IPS-18c (cell line): Measurements from ENCODE around the gene SLC37A1.

Experiments used
- H3K4me3 ChIP-seq: 2 replicates; pipeline ENCODE4 v1.7.0; 2013; ENCODE audit warnings: low read depth, mild to moderate bottlenecking, low read length, moderate library complexity; ENCODE audit not compliant: insufficient read depth
- H3K9me3 ChIP-seq: one replicate; pipeline ENCODE4 v1.6.1; 2013; ENCODE audit warnings: mild to moderate bottlenecking, low read length, moderate library complexity; ENCODE audit not compliant: control insufficient read depth, insufficient read depth

The SLC37A1 gene

DNA sequence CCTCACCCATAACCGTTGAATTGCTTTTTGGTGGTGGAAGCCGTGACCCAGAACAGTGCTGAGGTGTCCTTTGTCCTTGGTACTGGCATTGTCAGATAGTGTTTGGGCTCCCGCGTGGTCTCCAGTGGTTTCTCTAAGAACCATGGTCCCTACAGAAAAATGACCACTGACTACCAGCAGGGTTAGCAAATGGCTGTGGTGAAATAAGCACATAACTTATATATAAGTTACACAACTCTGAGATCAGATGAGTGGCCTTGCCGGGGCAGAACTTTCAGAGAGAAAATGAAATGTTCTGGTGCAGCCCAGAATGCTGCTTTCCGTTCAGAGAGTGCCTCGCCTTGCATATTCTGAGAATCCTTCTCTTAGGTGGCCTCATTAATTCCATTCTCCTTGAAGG, 5.0 kb downstream of the SLC37A1 start:
- Histone ChIP-seq H3K9me3 (no peaks in the 10 kb centered on the region), H3K4me3 (no peak overlapping the region)

GRCh38 chr21:42520628-42521253, 7.1 kb downstream of the SLC37A1 start:
- Histone ChIP-seq H3K9me3 (no peaks in the 10 kb centered on the region), H3K4me3 (no peak overlapping the region)

DNA sequence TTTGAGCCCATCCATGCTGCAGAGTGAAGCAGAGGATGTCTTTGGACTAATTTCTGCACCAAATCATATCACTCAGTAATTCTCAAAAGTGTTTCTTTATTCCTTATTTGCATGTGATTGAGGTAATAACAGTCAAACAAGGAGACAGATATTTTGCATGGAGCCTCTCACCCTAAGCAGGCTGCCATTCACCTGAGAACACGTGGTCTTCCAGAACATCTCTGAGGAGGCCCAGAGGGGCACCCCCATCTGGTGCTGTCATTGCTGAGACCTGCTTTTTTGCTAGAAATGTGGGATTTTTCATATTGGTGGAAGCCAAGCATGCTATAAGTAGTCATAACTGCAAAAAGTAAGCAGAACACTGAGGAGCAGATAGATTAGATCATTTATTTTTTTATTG, 7.7 kb downstream of the SLC37A1 start:
- Histone ChIP-seq H3K4me3 (no peak overlapping the region), H3K9me3 (no peaks in the 10 kb centered on the region)

DNA sequence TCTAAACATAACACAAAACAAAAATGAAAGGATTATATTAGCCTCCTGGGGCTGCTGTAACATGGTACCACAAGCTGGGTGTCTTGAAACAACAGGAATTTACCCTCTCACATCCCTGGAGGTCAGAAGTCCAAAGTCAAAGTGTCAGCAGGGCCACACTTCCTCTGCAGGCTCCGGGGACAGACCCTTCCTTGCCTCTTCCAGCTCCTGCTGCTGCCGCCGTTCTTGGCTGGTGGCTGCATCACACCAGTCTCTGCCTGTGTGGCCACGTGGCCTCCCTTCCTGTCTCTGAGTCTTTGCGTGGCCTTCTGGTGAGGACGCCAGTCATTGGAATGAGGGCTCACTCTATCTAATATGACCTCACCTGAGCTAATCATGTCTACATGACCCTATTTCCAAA, 8.2 kb downstream of the SLC37A1 start:
- no peak overlapping the region for H3K4me3 ChIP-seq
- H3K9me3 ChIP-seq = no peaks in the 10 kb centered on the region

- Histone ChIP-seq H3K4me3 (no peak overlapping the region), H3K9me3 (no peaks in the 10 kb centered on the region)
Measured at GRCh38 chr21:42522271-42522670, 8.6 kb downstream of the SLC37A1 start.

- Histone ChIP-seq H3K4me3 (no peak overlapping the region), H3K9me3 (no peaks in the 10 kb centered on the region)
Measured at GRCh38 chr21:42522771-42523170, 9.1 kb downstream of the SLC37A1 start.

GRCh38 chr21:42523211-42523610, 9.6 kb downstream of the SLC37A1 start:
- Histone ChIP-seq H3K4me3 (no peak overlapping the region), H3K9me3 (no peaks in the 10 kb centered on the region)

- Histone ChIP-seq H3K4me3 (no peak overlapping the region), H3K9me3 (no peaks in the 10 kb centered on the region)
Measured at GRCh38 chr21:42523941-42524340, 10.3 kb downstream of the SLC37A1 start.

GRCh38 chr21:42524341-42525028, 10.8 kb downstream of the SLC37A1 start:
- Histone ChIP-seq H3K9me3 (no peaks in the 10 kb centered on the region), H3K4me3 (peak overlapping the region; percentile 36; the same call in 1 of the 2 replicates)

DNA sequence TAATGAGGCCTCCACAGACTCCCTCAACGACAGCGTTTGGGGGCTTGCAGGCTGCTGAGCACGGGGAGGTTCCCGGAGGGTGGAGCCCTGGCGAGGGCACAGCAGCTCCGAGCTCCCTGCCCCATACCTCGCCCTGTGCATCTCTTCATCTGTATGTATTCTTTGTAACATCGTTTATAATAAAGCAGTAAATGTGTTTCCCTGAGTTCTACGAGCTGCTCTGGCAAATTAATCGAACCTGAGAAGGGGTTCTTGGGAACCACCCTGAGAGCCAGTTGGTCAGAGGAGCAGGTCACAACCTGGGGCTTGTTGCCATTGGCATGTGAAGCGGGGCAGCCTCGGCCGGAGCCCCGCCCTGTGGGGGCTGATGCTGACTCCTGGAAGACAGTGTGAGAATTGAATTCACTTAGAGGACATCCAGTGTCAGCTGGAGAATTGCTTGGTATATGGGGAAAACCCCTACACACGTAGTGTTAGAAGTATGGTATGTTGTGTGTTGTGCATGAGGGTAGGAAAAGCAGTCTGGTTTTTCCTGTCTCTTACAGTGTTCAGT, 11.5 kb downstream of the SLC37A1 start:
- H3K9me3 ChIP-seq = no peaks in the 10 kb centered on the region
- peak overlapping the region; percentile 36; the same call in 1 of the 2 replicates for H3K4me3 ChIP-seq

DNA sequence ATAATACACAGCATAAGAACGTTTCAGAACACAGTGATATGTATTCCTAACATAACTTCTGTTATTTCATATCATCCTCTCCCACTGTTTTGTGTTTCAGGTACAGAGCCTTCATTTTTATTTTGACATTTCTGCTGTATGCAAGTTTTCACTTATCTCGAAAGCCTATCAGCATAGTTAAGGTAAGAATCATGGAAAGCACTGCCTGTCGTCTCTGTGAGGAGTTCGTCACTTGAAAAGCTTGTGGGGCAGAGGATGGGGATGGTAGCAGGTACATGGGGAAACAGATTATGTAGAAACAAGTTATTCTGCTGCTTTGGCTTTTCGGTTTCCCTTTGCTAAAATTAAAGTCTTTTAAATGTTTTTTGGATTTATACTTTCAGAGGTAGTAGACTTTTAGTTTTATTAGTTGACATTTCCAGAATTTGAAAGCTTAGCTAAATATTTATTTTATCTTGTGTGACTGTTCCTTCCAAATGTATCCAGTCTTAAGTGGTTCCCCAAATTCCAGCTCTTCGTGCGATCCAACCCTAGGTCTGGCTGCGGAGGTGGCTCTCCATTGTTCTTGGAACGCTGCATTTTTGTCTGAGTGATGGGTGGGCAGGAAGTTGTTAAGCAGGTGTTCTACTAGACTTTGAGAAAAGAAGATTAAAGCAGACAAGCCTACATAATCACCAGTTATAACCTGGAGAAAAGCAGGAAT, 12.2 kb downstream of the SLC37A1 start:
- H3K9me3 ChIP-seq = no peaks in the 10 kb centered on the region
- no peak overlapping the region for H3K4me3 ChIP-seq

- Histone ChIP-seq H3K4me3 (no peak overlapping the region), H3K9me3 (no peaks in the 10 kb centered on the region)
Measured at GRCh38 chr21:42526379-42526727, 12.7 kb downstream of the SLC37A1 start.

GRCh38 chr21:42527127-42527488, 13.5 kb downstream of the SLC37A1 start:
- Histone ChIP-seq H3K9me3 (no peaks in the 10 kb centered on the region), H3K4me3 (no peak overlapping the region)

DNA sequence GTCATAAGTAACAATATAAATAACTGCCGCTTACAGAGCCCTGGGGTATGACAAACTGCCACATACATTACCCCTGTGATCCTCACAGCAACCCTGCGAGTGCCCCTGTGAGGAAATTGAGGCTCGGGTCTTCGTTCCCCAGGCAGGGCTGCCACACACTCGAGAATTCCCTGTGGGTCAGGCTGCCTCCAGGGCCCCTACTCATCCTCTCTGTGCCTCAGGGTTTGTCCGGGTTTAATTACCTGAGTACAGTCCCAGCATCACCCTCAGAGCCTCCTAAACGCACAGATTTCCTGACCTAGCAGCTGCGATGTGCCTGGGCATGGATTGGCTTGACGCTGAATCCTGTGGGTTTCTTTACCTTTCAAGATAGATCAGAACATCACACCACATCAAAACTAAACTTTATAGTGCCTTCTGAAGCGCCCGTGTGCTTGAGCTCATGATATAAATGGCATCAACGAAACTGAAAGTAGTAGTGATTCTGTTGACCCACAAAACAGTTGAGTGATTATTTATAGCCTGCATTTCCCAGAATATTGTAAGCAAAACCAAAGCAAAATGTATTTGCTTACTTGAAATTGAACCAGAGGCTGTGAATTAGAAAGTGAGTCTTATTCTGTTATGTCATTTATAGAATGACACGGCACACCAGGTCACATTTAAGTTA, 14.0 kb downstream of the SLC37A1 start:
- H3K9me3 ChIP-seq = no peaks in the 10 kb centered on the region
- H3K4me3 ChIP-seq = no peak overlapping the region

GRCh38 chr21:42530167-42530518, 16.5 kb downstream of the SLC37A1 start:
- Histone ChIP-seq H3K9me3 (no peaks in the 10 kb centered on the region), H3K4me3 (no peak overlapping the region)

DNA sequence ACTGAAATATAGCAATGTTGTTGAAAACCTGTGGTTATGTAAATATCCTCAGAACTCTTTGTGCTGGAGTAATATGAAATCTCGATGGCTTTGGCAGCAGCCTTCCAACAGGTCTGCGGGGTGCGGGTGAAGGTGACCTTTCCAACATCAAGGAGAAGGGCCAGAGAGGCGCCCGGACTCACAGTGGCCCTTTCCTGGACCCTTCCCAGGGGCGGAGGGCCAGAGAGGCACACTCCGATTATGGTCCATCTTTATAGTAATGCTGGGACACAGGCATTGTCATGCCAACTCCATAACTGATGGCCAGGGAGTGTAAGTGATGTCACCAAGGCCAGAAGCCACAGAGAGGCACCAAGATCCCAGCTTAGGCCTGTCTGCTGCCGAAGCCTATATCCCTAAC, 18.1 kb downstream of the SLC37A1 start:
- Histone ChIP-seq H3K9me3 (no peaks in the 10 kb centered on the region), H3K4me3 (no peak overlapping the region)

- Histone ChIP-seq H3K4me3 (no peak overlapping the region), H3K9me3 (no peaks in the 10 kb centered on the region)
Measured at GRCh38 chr21:42532466-42533181, 19.0 kb downstream of the SLC37A1 start.
